ENCODE results near the gene DMPK.

Gene DMPK

DNA sequence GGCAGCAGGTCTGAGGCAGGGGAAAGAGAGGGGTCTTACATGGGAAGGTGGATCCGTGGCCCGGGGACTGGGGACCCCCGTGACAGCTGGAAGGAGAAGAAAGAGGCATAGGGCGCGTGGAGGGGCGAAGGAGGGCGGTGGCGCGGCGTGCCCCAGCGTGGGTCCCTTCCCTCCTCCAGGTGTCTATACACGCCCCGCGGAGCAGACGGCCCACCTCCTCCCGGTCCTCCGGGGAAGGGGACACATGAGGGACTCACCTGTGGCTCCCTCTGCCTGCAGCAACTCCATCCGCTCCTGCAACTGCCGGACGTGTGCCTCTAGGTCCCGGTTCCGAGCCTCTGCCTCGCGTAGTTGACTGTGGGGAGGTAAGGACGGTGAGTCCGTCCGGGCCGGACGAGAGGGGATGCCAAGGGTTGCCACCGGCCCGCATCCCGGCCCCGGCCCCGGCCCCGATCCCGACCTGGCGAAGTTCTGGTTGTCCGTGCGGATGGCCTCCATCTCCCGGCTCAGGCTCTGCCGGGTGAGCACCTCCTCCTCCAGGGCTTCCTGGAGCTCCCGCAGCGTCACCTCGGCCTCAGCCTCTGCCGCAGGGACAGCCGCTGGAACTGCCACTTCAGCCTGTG is 10.9 kb downstream of the DMPK start:
- Histone ChIP-seq H3K9me2 (replicated peaks; ENCODE audit: insufficient read depth, low read length) (no peaks in the 10 kb centered on the region), H3K79me2 (ENCODE audit: insufficient read depth, low read length) (no peaks in the 10 kb centered on the region), H3K36me3 (ENCODE audit: low read length) (no peaks in the 10 kb centered on the region), H3K4me2 (ENCODE audit: low read depth, low read length, poor library complexity, severe bottlenecking) (no peak overlapping the region), H3F3A (ENCODE audit: insufficient read depth) (peaks cover 4% of the 10 kb centered on the region; the same call in 1 of the 2 replicates), H3K27me3 (ENCODE audit: low read length) (no peaks in the 10 kb centered on the region), H4K20me1 (ENCODE audit: low read depth, low read length) (no peaks in the 10 kb centered on the region), H3K27ac (ENCODE audit: low read depth, low read length) (no peak overlapping the region), H2AFZ (ENCODE audit: low read depth, low read length, severe bottlenecking) (no peak overlapping the region), H3K4me3 (ENCODE audit: insufficient read depth, low read length, poor library complexity, severe bottlenecking) (no peak overlapping the region), H3K9me3 (ENCODE audit: insufficient read depth, low read length) (no peaks in the 10 kb centered on the region), H3K9ac (ENCODE audit: low read length) (no peak overlapping the region)
- no peak for TF ChIP-seq EZH2phosphoT487 (conservative IDR thresholded peaks at IDR 0.05; ENCODE audit: low read length)

DNA sequence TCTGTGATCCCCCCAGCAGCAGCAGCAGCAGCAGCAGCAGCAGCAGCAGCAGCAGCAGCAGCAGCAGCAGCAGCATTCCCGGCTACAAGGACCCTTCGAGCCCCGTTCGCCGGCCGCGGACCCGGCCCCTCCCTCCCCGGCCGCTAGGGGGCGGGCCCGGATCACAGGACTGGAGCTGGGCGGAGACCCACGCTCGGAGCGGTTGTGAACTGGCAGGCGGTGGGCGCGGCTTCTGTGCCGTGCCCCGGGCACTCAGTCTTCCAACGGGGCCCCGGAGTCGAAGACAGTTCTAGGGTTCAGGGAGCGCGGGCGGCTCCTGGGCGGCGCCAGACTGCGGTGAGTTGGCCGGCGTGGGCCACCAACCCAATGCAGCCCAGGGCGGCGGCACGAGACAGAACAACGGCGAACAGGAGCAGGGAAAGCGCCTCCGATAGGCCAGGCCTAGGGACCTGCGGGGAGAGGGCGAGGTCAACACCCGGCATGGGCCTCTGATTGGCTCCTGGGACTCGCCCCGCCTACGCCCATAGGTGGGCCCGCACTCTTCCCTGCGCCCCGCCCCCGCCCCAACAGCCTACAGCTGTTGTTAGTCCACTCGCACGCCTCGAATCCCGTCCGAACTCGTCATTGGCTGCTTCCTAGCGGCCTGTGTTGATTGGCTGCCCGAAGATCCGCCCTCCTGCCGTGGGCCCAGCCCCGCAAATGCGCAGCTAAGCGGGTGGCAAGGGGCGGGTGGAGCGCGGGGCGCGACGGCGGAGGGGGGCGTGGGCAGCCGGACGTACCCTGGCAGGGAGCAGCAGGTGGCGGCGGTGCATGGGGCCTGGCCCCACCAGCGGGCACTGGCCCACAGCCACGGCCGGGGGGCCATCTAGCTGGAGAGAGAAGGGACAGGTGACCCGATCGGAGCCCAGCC is 11.8 kb downstream of the DMPK start:
- peaks cover 4% of the 10 kb centered on the region; the same call in 1 of the 2 replicates for H3F3A ChIP-seq (ENCODE audit: insufficient read depth)
- H3K79me2 ChIP-seq (ENCODE audit: insufficient read depth, low read length): no peaks in the 10 kb centered on the region
- no peaks in the 10 kb centered on the region for H4K20me1 ChIP-seq (ENCODE audit: low read depth, low read length)
- peak overlapping the region; percentile 23 for H2AFZ ChIP-seq (ENCODE audit: low read depth, low read length, severe bottlenecking)
- no peaks in the 10 kb centered on the region for H3K36me3 ChIP-seq (ENCODE audit: low read length)
- peak overlapping the region; percentile 58 for H3K9ac ChIP-seq (ENCODE audit: low read length)
- H3K27me3 ChIP-seq (ENCODE audit: low read length): no peaks in the 10 kb centered on the region
- no peaks in the 10 kb centered on the region for H3K9me3 ChIP-seq (ENCODE audit: insufficient read depth, low read length)
- H3K27ac ChIP-seq (ENCODE audit: low read depth, low read length): peak overlapping the region; percentile 44
- peak overlapping the region; percentile 95 for H3K4me2 ChIP-seq (ENCODE audit: low read depth, low read length, poor library complexity, severe bottlenecking)
- H3K4me3 ChIP-seq (ENCODE audit: insufficient read depth, low read length, poor library complexity, severe bottlenecking): peak overlapping the region; percentile 62
- no peaks in the 10 kb centered on the region for H3K9me2 ChIP-seq (replicated peaks; ENCODE audit: insufficient read depth, low read length)
- TF ChIP-seq EZH2phosphoT487 (conservative IDR thresholded peaks at IDR 0.05; ENCODE audit: low read length): no peak
- TF ChIP-seq, protein P1, sequence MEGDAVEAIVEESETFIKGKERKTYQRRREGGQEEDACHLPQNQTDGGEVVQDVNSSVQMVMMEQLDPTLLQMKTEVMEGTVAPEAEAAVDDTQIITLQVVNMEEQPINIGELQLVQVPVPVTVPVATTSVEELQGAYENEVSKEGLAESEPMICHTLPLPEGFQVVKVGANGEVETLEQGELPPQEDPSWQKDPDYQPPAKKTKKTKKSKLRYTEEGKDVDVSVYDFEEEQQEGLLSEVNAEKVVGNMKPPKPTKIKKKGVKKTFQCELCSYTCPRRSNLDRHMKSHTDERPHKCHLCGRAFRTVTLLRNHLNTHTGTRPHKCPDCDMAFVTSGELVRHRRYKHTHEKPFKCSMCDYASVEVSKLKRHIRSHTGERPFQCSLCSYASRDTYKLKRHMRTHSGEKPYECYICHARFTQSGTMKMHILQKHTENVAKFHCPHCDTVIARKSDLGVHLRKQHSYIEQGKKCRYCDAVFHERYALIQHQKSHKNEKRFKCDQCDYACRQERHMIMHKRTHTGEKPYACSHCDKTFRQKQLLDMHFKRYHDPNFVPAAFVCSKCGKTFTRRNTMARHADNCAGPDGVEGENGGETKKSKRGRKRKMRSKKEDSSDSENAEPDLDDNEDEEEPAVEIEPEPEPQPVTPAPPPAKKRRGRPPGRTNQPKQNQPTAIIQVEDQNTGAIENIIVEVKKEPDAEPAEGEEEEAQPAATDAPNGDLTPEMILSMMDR (IDR thresholded peaks at IDR 0.05; ENCODE audit: insufficient read depth, low read length, poor library complexity, severe bottlenecking): peak; percentile 96

DNA sequence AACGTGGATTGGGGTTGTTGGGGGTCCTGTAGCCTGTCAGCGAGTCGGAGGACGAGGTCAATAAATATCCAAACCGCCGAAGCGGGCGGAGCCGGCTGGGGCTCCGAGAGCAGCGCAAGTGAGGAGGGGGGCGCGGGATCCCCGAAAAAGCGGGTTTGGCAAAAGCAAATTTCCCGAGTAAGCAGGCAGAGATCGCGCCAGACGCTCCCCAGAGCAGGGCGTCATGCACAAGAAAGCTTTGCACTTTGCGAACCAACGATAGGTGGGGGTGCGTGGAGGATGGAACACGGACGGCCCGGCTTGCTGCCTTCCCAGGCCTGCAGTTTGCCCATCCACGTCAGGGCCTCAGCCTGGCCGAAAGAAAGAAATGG is 12.5 kb downstream of the DMPK start:
- no peaks in the 10 kb centered on the region for H4K20me1 ChIP-seq (ENCODE audit: low read depth, low read length)
- no peaks in the 10 kb centered on the region for H3K9me2 ChIP-seq (replicated peaks; ENCODE audit: insufficient read depth, low read length)
- H3K79me2 ChIP-seq (ENCODE audit: insufficient read depth, low read length): no peaks in the 10 kb centered on the region
- H3K27me3 ChIP-seq (ENCODE audit: low read length): no peaks in the 10 kb centered on the region
- H3K4me2 ChIP-seq (ENCODE audit: low read depth, low read length, poor library complexity, severe bottlenecking): peak overlapping the region; percentile 95
- peaks cover 4% of the 10 kb centered on the region; the same call in 1 of the 2 replicates for H3F3A ChIP-seq (ENCODE audit: insufficient read depth)
- peak overlapping the region; percentile 44 for H3K27ac ChIP-seq (ENCODE audit: low read depth, low read length)
- H3K36me3 ChIP-seq (ENCODE audit: low read length): no peaks in the 10 kb centered on the region
- TF ChIP-seq, protein P1 (IDR thresholded peaks at IDR 0.05; ENCODE audit: insufficient read depth, low read length, poor library complexity, severe bottlenecking): no peak
- TF ChIP-seq EZH2phosphoT487 (conservative IDR thresholded peaks at IDR 0.05; ENCODE audit: low read length): no peak
- H3K9me3 ChIP-seq (ENCODE audit: insufficient read depth, low read length): no peaks in the 10 kb centered on the region
- peak overlapping the region; percentile 58 for H3K9ac ChIP-seq (ENCODE audit: low read length)
- H3K4me3 ChIP-seq (ENCODE audit: insufficient read depth, low read length, poor library complexity, severe bottlenecking): peak overlapping the region; percentile 62
- H2AFZ ChIP-seq (ENCODE audit: low read depth, low read length, severe bottlenecking): peak overlapping the region; percentile 61
